NCI-H2107 (cell line): ENCODE measurements around the gene TEX54.
"Not testable (repeated sequence)": the region's sequence is repeated elsewhere in the genome, so short reads cannot be mapped to it uniquely, and the experiment has no call there.

Experiments used
- DNase-seq: peaks from one replicate; lab custom pipeline; 2025; lab: John Stamatoyannopoulos, UW

Gene TEX54

GRCh38 chr11:62831520-62832335 is 913 bp downstream of the TEX54 start, which contains the start of gene STX5:
TSS of gene STX5 (minus strand) at chr11:62832051. CDS start at chr11:62831243, 808 bp downstream.
- peak; percentile 96 for DNase-seq

DNA sequence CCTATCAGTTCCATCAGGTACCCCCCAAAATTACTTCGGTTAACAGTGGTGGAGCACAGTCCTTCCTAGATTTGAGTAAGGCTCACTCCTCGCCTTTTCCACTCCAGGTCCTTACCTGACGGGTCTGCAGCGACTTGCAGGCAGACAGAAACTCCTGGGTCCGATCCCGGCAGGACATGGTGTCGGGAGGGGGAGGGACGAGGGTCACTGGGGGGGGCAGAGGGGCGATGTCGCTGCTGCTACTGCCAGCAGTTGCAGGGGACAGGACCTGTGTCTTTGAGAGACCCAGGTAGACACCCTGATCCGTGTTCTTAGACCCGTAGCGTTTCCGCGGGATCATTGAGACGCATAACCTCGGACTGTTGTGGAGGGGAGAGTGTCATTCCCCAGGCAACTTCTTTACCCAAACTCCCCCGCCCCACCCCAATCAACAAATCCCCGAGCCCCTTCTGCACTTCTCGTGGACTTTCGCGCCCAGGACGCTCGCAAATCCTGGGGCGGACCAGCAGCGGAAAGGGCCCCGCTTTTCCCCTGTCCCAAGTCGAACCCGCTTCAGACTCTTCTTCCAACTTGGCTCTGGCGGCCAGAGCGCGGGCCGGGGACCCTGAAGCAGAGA is 1.6 kb downstream of the TEX54 start:
- no peak for DNase-seq

DNA sequence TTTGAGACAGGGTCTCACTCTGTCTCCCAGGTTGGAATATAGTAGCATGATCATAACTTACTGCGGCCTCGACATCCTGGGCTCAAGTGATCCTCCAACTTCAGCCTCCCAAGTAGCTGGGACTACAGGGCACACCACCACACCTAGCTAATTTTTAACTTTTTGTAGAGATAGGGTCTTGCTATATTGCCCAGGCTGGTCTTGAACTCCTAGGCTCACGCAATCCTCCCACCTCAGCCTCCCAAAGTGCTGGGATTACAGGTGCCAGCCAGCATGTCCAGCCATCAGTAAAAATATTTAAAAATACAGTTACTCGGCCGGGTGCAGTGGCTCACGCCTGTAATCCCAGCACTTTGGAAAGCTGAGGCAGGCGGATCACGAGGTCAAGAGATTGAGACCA is 4.5 kb downstream of the TEX54 start:
- DNase-seq, result not testable (repeated sequence)

GRCh38 chr11:62823677-62824076 is 9.0 kb downstream of the TEX54 start:
- no peak for DNase-seq

DNA sequence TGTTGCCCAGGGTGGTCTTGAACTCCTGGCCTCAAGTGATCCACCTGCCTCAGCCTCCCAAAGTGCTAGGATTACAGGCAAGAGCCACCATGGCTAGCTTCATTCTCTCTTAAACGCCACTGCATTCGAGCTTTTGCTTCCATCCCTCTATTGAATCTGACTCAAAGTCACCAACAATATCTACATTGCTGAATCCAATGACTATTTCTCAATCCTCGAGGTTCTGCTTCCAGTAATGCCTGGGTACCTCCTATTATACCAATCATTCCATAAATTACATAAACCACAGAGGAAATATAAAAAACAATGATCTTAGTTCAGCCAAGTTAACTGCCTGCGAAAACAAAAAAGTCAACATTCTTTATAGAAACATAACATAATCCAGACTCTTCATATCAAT is 15.5 kb downstream of the TEX54 start:
- no peak for DNase-seq

DNA sequence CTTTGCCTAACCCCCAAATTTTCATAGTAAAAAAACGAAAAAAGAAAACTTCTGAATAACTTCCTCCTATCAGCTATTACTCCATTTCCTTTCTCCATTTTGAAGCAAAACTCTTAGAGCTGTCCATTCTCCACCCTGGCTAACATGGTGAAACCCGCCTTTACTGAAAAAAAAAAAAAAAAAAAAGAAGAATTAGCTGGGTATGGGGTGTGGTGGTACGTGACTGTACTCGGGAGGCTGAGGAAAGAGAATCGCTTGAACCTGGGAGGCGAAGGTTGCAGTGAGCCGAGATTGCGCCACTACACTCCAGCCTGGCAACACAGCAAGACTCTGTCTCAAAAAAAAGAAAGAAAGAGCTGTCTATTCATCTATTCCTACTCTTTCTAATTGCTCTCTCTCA is 16.1 kb downstream of the TEX54 start:
- no peak for DNase-seq

DNA sequence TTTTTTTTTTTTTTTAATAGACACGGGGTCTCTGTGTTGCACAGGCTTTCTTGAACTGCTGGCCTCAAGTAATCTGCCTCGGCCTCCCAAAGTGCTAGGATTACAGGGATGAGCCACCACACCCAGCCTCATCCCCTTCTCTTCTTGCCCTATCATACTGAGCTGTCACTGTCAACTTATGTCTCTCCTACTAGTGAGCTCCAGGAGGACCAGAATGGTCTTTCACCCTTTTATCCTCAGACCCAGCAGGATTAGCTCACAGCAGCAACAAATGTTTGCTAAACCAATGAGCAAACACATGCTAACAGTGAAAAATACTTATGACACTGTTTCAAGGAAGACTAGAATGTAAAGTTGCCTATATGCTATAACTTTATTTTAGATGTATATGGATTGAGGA is 21.0 kb downstream of the TEX54 start:
- DNase-seq, result no peak

DNA sequence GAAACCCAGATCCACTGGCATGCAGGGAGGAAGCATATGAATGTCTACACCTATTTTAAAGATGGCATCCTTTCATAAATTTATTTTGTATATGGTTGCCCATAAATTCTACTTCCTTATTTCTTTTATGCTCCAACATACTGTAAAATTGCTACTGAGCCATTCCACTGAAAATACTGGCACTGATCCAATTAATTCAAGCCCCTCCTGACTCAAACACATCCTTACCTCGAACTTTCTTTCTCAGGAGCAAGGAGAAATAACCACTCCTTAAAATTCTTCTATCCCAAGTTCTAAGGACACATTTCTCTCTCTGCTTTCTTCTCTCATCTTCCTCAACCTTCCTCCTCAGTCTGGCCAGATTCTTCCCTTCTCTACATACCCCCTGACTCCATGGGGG is 21.9 kb downstream of the TEX54 start:
- no peak for DNase-seq

DNA sequence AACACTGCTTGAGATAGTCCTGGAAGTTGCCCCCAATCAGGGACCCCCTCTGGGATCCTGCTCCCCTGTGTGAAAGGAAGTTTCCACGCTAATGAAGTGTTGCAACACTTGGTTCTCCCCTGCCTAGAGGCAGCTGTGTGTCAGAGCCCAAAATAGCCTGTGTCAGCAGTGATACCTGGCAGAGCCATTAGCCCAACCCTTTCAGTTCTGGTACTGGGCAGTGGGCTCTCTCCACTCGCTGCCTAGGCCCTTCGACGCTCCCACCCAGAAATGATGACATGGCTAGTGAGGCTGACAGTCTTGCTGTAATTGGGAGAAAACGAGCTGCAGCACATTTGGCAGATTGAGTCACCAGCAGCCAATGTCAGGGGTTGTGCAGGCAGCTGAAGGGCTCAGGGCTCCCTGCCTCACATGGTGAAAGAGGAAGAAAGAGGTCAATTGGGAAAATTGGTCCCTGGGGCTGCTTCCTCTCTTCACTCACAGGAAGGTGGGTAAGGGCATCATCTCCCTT is 26.0 kb downstream of the TEX54 start:
- no peak for DNase-seq

- no peak for DNase-seq
Observed at GRCh38 chr11:62805961-62806441, 26.6 kb downstream of the TEX54 start.

- peak; percentile 94 for DNase-seq
Observed at GRCh38 chr11:62805076-62805892, 27.4 kb downstream of the TEX54 start, which contains the start of gene NXF1. TSS of gene NXF1 (minus strand) at chr11:62805440. CDS start at chr11:62805356, 84 bp downstream.

DNA sequence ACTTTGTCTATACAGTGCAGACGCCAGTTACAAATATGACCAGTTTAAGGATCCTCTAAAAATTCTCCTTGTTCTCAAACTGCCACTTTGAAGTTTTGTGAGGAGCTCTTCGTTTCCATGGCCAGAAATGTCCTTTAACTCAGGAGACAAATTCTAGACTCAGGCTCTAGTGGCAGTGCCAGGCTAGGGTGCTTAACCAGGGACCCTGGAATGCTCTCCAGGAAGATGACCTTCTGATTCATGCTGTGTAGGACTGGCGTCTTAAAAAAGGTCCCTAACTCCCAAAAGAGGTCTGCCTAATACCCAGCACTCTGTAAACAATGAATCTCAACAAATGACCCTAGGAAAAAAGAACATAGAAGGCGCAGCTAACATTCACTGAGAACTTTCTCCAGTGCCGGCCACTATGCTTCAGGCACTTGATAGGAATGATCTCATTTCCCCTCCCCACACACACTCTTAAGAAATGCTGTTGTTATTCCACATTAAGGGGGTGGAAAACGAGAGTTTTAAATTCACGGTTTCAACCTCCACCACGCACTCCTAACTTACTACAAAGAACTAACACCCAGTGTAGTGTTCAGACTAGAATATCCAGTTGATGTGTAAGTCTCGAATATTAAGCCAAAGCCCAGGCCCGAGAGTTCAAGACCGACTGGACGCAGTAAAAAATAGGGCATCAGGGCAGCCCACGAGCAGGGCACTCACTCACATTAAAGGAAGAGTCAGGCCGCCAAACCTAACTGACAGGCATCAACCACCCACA is 28.1 kb downstream of the TEX54 start:
- no peak for DNase-seq

GRCh38 chr11:62801071-62801470 is 31.6 kb downstream of the TEX54 start:
- no peak for DNase-seq

DNA sequence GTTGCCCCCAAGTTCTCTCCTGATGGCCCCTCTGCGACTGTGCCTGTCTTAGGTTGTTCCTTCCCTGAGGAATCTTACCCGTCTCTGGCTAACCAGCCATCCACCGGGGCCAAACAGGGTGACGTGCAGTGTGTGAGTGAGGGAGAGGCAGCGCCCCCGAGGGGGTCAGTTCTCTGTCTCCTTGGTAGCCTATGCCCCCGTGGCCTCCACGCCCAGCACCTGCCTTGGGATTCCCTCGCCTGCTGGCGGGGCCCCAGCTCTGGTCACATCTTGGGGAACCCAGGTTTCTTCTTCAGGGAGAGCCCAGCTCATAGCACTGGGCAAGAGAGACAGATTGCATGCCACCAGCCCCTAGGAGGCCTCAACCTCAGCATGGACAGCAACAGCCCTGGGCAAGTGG is 33.2 kb downstream of the TEX54 start:
- DNase-seq, result no peak

GRCh38 chr11:62796281-62796680 is 36.4 kb downstream of the TEX54 start:
- DNase-seq, result no peak

- DNase-seq, result no peak
Observed at GRCh38 chr11:62794201-62794775, 38.4 kb downstream of the TEX54 start.

DNA sequence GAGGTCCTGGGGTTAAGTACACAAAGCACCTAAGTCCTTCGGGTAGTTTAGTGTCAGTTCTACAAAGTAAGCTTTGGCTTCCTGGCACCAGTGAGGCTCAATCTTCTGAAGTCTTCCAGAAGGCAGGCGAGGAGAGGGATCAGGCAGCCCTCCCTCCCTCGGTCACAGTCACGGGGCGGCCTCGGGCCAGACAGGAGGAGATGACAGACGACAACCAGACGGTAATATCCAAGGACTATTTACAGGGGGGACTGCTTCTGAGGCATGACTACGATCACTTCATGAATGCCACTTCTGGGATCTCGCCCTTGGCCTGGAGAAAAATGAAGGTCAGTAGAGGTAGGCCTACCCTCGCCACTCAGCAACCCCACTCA is 40.5 kb downstream of the TEX54 start:
- DNase-seq, result no peak

- peak; percentile 73 for DNase-seq
Observed at GRCh38 chr11:62791501-62792201, 41.0 kb downstream of the TEX54 start, which contains the start of gene TMEM223. TSS of gene TMEM223 (minus strand) at chr11:62792006. CDS start at chr11:62791994, 12 bp downstream.

- DNase-seq, result no peak
Observed at GRCh38 chr11:62789576-62789975, 43.1 kb downstream of the TEX54 start.

DNA sequence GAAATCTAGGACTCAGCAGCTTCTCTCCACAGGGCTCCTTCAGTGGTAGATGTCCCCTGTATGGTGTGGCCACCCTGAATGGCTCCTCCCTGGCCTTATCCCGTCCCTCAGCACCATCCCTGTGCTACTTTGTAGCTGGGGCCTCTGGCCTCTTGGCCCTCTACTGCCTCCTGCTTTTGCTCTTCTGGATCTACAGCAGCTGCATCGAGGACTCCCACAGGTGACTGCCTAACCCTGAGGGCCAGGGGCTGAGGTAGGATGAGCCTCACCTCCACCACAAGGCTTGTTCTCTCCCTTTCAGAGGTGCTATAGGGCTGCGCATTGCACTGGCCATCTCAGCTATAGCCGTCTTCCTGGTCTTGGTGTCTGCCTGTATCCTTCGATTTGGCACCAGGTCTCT is 43.6 kb downstream of the TEX54 start:
- no peak for DNase-seq
